Effector memory CD8-positive, alpha-beta T cell (primary cell): ENCODE results near the gene CRYL1.

Source experiments
- ATAC-seq: fragments of 150-1000 bp; cut with Tn5 transposase; replicated peaks from 2 replicates; pipeline ENCODE4 v1.10.0; 2021; ENCODE audit warnings: mild to moderate bottlenecking, moderate library complexity
- DNase-seq, 3 experiments: peaks; one replicate each; pipeline ENCODE4 v3.0.0; 2021
- H3K27ac Mint-ChIP-seq, 2 donors: one replicate each; pipeline ENCODE4 v1.8.0; 2022; ENCODE audit warnings: mild to moderate bottlenecking in 2 of 2, mixed read lengths in 2 of 2, moderate library complexity in 2 of 2
- H3K27me3 Mint-ChIP-seq, 2 donors: one replicate each; pipeline ENCODE4 v1.8.0; 2022; ENCODE audit warnings: mixed read lengths in 2 of 2
- H3K36me3 Mint-ChIP-seq: one replicate; pipeline ENCODE4 v1.8.0; 2022; ENCODE audit warnings: mild to moderate bottlenecking, moderate library complexity, mixed read lengths; ENCODE audit not compliant: insufficient read depth
- H3K4me1 Mint-ChIP-seq, 2 donors: one replicate each; pipeline ENCODE4 v1.8.0; 2022; ENCODE audit warnings: low read depth in 2 of 2, mixed read lengths in 2 of 2
- H3K4me3 Mint-ChIP-seq, 2 donors: one replicate each; pipeline ENCODE4 v1.8.0; 2022; ENCODE audit warnings: mild to moderate bottlenecking in 2 of 2, mixed read lengths in 2 of 2, moderate library complexity in 2 of 2
- H3K9me3 Mint-ChIP-seq, 2 donors: one replicate each; pipeline ENCODE4 v1.8.0; 2022; ENCODE audit warnings: mixed read lengths in 2 of 2

Gene CRYL1

DNA sequence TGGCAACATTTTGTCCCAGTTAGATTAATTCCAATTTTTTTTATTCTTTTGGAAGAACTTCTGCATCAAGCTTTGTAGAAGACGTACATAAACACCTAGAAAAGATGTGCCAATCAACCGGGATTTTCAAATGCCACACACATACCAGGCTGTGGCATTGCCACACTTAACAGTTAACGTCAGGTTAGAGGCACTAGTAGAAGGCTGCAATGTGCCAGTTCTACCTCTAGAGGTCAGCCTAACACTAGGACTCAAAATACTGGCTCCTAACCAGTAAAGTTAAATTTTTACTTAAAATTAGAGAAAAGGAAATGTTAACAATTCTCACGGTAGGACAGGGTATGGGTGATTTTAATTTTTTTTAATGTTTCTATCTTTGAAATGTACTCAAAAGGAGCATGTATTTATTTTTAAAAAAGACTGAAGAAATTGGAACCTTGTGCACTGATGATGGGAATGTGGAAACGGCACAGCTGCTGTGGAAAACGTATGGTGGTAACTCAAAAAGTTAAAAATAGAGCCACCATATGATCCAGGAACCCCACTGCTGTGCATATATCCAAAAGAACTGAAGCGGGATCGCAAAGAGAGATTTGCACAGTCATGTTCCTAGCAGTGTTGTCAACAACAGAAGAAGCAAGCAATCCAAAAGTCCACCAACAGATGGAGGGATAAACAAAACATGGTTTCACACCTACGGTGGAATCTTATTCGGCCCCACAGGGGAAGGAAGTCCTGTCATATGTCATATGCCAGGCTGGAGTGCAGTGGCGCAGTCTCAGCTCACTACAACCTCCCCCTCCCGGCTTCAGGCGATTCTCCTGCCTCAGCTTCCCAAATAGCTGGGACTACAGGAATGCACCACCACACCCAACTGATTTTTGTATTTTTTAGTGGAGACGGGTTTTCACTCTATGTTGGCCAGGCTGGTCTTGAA lies 30.3 kb downstream of the CRYL1 start:
- H3K27ac Mint-ChIP-seq: no peak overlapping the region
- DNase-seq (peak; percentile 59 to 63 (median 61)), ATAC-seq (peak; percentile 94)
- H3K9me3 Mint-ChIP-seq: no peaks in the 10 kb centered on the region
- H3K4me1 Mint-ChIP-seq: peaks cover 0 to 4% of the 10 kb centered on the region in 2 donors
- no peak overlapping the region for H3K4me3 Mint-ChIP-seq
- no peaks in the 10 kb centered on the region for H3K27me3 Mint-ChIP-seq
- no peaks in the 10 kb centered on the region for H3K36me3 Mint-ChIP-seq

DNA sequence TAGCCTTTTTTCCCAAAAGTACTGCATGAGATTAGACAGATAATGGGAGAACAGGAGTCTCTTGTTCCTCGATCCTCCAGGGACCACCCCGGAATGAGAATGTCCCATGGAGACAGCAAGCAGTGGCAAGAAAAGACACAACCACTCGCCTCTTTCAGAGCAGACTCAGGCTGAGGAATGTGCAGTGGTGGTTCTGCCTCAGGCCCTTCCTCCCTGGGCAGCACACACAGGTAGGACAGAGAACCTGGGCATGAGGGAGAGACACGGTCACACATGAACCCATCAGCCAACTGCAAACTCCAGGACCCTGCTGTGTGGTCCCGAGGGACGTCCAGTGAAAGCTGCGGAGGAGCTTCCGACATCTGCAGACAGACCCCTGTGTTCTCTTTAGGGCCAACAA lies 31.0 kb downstream of the CRYL1 start:
- Mint-ChIP-seq H3K27ac (no peak overlapping the region), H3K9me3 (no peaks in the 10 kb centered on the region), H3K4me3 (no peak overlapping the region), H3K36me3 (no peaks in the 10 kb centered on the region), H3K4me1 (peaks cover 0 to 4% of the 10 kb centered on the region in 2 donors), H3K27me3 (no peaks in the 10 kb centered on the region)
- ATAC-seq (peak; percentile 13), DNase-seq (no peak)

DNA sequence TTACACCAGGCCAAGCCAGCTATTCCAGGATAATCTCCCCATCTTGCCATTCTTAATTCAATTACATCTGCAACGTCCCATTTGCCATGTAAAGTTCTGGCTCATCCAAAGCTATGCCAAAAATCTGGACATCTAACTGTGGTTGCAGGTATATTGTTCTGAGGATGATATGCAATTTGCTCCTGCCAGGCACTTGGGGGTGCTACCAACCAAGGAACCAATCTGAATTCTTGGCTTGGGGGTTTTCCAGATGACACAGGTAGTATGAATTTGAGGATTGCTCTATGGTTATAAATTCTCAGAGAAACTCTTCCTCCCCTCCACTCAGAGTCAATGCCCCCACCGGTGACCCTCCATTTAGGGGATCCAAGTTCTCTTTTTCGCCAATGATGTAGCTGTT lies 33.0 kb downstream of the CRYL1 start:
- Mint-ChIP-seq H3K27ac (no peak overlapping the region), H3K9me3 (no peaks in the 10 kb centered on the region), H3K36me3 (no peaks in the 10 kb centered on the region), H3K4me1 (peaks cover 0 to 4% of the 10 kb centered on the region in 2 donors), H3K4me3 (no peak overlapping the region), H3K27me3 (no peaks in the 10 kb centered on the region)
- ATAC-seq (peak; percentile 27), DNase-seq (peak; percentile 14 to 27 (median 14))

DNA sequence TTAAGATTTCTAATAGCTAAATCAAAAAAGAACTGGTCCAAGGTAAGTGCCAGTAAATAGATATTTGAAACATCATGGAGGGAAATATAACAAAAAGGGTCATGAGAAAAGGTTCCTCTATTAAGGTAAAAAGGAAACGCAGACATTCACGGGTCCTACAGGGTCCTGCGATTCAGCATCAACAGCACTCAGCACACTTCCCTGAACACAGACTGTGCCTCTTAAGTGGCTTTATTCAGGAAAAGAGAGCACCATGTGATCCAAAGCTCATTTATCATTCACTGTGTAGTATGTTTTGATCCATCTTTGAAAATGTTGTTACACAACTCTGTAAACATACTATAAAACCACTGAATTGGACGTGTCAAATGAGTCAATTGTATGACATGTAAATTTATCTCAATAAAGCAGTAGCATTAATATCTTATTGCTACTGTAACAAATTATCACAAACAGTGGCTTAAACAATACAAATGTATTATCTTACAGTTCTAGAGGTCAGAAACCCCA lies 33.7 kb downstream of the CRYL1 start:
- ATAC-seq (no peak), DNase-seq (no peak)
- H3K4me3 Mint-ChIP-seq: no peak overlapping the region
- H3K27me3 Mint-ChIP-seq: no peaks in the 10 kb centered on the region
- H3K4me1 Mint-ChIP-seq: peaks cover 0 to 4% of the 10 kb centered on the region in 2 donors
- H3K36me3 Mint-ChIP-seq: no peaks in the 10 kb centered on the region
- no peak overlapping the region for H3K27ac Mint-ChIP-seq
- H3K9me3 Mint-ChIP-seq: no peaks in the 10 kb centered on the region

DNA sequence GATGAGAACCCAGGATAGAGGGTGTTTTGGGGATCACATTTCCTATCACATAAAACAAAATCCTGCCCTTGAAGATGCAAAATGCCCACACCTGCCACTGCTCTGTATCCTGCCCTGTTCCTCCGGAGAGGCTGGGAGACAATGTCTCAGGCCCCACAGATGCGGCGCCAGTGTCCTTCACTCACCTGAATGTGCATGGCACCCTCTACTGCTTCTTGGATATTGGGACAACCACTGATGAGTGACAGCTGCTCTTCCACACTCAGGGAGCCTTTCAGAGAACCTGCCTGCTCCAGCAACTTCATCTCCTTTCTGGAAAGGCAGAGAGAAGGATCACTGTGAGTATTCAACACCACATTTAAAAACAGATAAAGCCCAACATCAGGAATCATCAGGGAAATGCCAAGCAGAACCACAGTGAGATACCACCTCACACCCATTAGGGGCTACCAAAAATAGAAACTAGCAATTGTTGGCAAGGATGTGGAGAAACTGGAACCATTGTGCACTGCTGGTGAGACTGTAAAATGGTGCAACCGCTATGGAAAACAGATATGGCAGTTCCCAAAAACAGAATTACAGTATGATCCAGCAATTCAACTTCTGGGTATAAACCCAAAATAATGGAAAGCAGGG lies 36.4 kb downstream of the CRYL1 start:
- Mint-ChIP-seq H3K27me3 (no peaks in the 10 kb centered on the region), H3K9me3 (no peaks in the 10 kb centered on the region), H3K4me3 (no peak overlapping the region), H3K27ac (no peak overlapping the region), H3K4me1 (no peaks in the 10 kb centered on the region), H3K36me3 (no peaks in the 10 kb centered on the region)
- DNase-seq (peak in 1 of 3 experiments; percentile 29), ATAC-seq (no peak)

DNA sequence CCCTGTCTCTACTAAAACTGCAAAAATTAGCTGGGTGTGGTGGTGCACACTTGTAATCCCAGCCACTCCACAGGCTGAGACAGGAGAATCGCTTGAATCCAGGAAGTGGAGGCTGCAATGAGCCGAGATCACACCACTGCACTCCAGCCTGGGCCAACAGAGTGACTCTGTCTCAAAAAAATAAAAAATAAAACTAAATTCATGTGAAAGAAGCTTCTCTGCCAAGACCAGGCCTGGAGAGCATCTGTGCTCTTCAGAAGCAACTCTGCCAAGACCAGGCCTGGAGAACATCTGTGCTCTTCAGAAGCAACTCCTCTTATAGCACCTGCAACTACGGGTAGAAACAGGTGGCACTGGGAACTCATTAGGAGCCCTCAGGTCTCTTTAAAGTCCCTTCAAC lies 37.7 kb downstream of the CRYL1 start:
- no peak for DNase-seq
- no peak overlapping the region for H3K27ac Mint-ChIP-seq
- H3K36me3 Mint-ChIP-seq: no peaks in the 10 kb centered on the region
- no peaks in the 10 kb centered on the region for H3K4me1 Mint-ChIP-seq
- H3K4me3 Mint-ChIP-seq: no peak overlapping the region
- no peak for ATAC-seq
- no peaks in the 10 kb centered on the region for H3K9me3 Mint-ChIP-seq
- H3K27me3 Mint-ChIP-seq: no peaks in the 10 kb centered on the region

DNA sequence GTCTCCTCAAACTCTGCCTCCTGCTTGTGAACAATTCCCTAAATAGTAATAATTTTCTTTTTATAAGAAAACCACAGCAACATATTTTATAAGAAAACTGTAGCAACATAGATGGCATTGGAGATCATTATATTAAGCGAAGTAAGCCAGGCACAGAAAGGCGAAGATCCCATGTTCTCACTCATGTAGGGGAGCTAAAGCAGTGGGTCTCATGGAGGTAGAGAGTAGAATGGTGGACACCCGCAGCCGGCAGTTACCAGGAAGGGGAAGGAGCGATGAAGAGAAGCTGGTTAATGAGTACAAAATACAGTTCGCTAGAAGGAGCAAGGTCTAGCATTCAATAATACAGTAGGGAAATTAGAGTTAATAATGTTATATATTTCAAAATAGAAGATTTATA lies 42.9 kb downstream of the CRYL1 start:
- Mint-ChIP-seq H3K36me3 (peaks cover 3% of the 10 kb centered on the region), H3K4me3 (no peak overlapping the region), H3K27me3 (no peaks in the 10 kb centered on the region), H3K27ac (no peak overlapping the region), H3K4me1 (peaks cover 0 to 4% of the 10 kb centered on the region in 2 donors), H3K9me3 (no peaks in the 10 kb centered on the region)
- no peak for ATAC-seq
- no peak for DNase-seq

DNA sequence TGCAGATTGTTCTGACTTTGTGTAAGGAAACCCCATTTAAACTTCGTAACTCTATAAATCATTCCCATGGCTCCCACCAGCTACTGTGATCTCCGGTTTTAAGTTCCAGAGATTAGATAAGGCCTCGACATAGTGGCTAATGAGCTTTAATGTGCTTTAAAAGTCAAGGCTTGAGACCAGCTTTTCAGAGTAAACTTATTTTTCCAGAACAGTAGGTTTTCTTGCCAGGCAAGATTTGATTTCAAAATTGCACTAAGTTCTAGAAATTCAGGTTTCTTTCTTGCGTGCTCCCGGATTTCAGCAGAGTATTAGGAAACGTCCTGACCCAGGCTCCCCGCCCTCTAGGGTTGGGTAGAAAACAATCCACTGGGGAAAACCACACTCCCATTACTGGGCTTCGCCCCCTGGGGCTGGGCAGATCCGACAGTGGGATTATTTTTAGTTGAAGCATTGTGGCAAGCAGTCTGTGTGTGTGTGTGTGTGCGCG lies 43.3 kb downstream of the CRYL1 start:
- Mint-ChIP-seq H3K9me3 (no peaks in the 10 kb centered on the region), H3K4me1 (peaks cover 0 to 5% of the 10 kb centered on the region in 2 donors), H3K4me3 (no peak overlapping the region), H3K36me3 (peaks cover 3% of the 10 kb centered on the region), H3K27me3 (no peaks in the 10 kb centered on the region), H3K27ac (no peak overlapping the region)
- no peak for ATAC-seq
- DNase-seq: no peak

DNA sequence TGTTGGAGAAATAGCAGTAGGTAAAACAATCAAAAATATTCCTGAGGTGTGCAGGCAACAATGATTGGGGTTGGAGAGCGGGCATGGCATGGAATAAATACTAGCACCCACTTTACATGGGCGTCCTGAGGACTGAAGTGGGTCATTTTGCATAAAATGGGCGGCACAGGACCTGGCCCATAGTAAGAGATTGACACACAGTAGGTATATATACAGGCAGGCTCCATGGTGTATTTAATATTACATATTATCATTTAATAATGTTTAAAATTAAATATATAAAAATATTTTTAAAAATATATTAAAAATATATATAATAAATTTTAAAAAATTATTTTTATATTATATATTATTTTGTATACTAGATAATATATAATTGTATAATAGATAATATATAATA lies 48.3 kb downstream of the CRYL1 start:
- Mint-ChIP-seq H3K4me1 (peaks cover 25 to 31% of the 10 kb centered on the region in 2 donors), H3K4me3 (no peak overlapping the region), H3K27me3 (no peaks in the 10 kb centered on the region), H3K36me3 (peaks cover 11% of the 10 kb centered on the region), H3K9me3 (no peaks in the 10 kb centered on the region), H3K27ac (no peak overlapping the region)
- ATAC-seq: no peak
- DNase-seq: no peak

DNA sequence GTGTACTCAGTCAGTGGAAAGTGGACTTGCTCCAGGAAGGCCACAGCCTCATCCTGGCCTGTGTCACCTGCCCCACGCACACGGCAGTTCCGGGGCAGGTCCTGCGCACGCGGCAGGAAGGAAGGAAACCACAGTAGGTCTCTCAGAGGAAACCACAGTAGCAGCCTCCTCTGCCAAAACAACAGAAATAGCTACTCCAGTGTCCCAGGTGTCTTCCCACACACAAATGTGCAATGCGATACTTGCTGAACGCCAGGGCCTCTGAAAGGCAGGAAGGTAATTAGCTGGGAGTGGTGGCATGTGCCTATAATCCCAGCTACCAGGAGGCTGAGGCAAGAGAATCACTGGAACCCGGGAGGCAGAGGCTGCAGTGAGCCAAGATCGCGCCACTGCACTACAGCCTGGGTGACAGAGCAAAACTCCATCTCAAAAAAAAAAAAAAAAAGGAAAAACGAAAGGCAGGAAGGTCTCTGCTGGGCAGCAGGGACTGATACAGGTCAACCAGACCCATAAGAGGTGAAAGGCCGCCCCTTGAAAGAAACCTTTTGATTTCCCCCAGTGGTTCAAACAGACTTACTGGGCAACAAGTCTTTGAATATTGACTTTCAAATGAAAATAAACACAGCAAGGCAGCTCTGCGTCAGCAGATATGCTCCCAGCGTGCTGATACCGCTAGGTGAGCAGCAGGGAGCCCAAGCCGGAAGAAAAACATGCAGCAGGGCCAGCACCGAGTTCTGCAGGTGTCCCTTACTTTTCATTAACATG lies 49.5 kb downstream of the CRYL1 start:
- peak overlapping the region; percentile 73 to 89 for H3K27ac Mint-ChIP-seq
- peaks cover 13% of the 10 kb centered on the region for H3K36me3 Mint-ChIP-seq
- H3K9me3 Mint-ChIP-seq: no peaks in the 10 kb centered on the region
- peak; percentile 97 for ATAC-seq
- H3K27me3 Mint-ChIP-seq: no peaks in the 10 kb centered on the region
- peaks cover 25 to 35% of the 10 kb centered on the region in 2 donors for H3K4me1 Mint-ChIP-seq
- DNase-seq: peak; percentile 48 to 52 (median 52)
- H3K4me3 Mint-ChIP-seq: peak overlapping the region; percentile 79 to 86

DNA sequence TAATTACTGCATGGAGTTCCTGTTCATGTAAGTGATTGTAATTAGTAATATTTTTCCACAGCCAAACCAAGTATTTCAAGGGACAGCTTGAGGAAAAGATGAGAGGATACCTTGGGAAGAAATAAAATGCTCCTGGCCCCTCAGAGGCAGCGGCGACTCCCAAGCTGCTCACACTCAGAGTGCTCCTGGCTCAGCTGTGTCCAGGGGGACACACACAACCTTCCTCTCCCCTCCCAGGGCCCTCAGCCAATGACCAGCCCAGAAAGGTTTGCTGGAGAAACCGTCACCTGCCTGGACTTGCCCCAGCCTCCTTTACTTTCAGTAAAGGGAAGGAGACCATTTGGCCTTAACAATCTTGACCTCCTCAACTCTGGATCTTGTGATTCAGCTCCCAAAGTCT lies 51.1 kb downstream of the CRYL1 start:
- Mint-ChIP-seq H3K27me3 (no peaks in the 10 kb centered on the region), H3K4me1 (peaks cover 25 to 31% of the 10 kb centered on the region in 2 donors), H3K36me3 (peaks cover 13% of the 10 kb centered on the region), H3K27ac (peak overlapping the region; percentile 30 to 89), H3K9me3 (no peaks in the 10 kb centered on the region), H3K4me3 (no peak overlapping the region)
- DNase-seq: no peak
- ATAC-seq: no peak

DNA sequence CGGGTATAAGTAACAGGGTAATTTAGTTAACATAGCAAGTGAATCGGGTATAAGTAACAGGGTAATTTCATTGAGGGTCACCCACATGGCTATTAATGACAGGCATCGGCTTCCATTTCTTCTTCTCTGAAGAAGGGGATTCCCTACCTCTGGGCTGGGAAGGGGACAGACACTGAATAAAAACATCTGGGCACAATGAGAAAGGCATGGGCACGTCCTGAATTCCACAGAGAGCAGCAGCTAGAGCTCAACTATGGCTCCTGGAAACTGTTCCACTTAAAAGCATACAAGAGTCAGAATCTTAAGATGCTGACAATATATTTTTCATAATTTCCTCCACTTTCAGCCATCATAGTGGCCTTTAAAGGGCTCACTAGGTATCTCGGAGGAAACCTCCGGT lies 51.8 kb downstream of the CRYL1 start:
- H3K36me3 Mint-ChIP-seq: peaks cover 13% of the 10 kb centered on the region
- no peaks in the 10 kb centered on the region for H3K9me3 Mint-ChIP-seq
- DNase-seq: no peak
- H3K27ac Mint-ChIP-seq: peak overlapping the region; percentile 30 to 89
- H3K4me1 Mint-ChIP-seq: peaks cover 25 to 31% of the 10 kb centered on the region in 2 donors
- no peak overlapping the region for H3K4me3 Mint-ChIP-seq
- no peaks in the 10 kb centered on the region for H3K27me3 Mint-ChIP-seq
- ATAC-seq: no peak

DNA sequence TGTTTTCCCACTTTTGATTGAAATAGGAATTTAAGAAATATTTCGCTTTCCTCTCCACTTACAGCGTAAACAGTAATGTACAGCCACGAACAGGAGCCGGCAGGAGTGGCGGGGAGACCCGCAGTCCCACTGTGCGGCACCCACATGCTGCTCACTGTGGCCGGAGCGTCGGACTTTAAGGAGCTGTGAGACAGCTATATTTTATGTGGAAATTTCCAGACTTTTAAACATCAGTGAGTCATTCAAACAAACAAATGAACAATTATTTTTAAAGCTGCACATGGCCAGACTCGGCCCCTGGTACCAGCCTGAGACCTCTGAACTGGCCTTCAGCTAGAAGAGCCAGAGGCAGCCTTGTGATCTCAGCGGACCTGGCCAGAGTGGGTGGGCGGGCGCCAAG lies 52.5 kb downstream of the CRYL1 start:
- ATAC-seq (no peak), DNase-seq (no peak)
- no peaks in the 10 kb centered on the region for H3K9me3 Mint-ChIP-seq
- peaks cover 25 to 31% of the 10 kb centered on the region in 2 donors for H3K4me1 Mint-ChIP-seq
- H3K36me3 Mint-ChIP-seq: peaks cover 10% of the 10 kb centered on the region
- H3K27ac Mint-ChIP-seq: peak overlapping the region; percentile 30 to 89
- H3K4me3 Mint-ChIP-seq: no peak overlapping the region
- H3K27me3 Mint-ChIP-seq: no peaks in the 10 kb centered on the region
